8988T (cell line): Measurements from ENCODE around the gene SLC25A44.

Experiments used
- DNase-seq: peaks from one replicate; pipeline ENCODE4 v3.0.0; 2011

Gene SLC25A44

DNA sequence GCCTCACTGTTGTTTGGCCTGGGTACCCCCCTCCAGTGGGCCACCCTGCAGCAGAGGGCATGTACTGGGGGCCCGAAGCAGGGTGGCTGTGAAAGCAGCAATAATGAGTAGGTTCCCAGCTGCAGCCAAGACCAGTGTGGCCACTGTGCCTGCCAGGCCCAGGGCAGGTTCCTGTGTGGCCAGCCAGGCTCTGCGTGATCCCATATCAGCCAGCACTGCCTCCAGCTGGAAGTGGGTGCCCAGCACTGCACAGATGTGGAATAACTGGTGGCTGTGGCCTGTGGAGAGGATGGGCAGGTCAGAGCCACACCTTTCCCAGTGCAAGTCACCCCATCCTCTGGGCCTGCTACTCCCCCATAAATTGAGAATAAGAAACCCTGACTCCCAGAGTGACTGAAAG, 50.2 kb downstream of the SLC25A44 start:
- no peak for DNase-seq

DNA sequence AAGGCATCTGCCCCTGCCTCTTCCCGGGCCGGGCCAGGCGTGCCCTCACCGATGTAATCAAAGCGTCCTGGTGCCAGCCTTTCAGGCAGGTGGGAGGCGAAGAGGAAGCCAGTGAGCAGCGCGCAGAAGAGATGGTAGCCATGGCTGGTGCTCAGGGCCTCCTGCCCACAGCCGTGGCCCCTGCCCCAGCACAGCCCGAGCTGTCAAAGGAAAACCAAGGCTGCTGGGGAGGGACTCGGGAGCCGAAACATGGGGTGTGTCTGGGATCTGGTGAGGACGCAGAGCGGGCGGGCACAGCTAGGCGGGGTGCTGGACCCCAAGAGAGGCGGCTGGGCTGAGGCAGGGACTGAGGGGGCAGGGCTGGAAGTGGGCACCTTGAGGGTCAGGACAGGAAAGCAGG, 50.8 kb downstream of the SLC25A44 start:
- no peak for DNase-seq

DNA sequence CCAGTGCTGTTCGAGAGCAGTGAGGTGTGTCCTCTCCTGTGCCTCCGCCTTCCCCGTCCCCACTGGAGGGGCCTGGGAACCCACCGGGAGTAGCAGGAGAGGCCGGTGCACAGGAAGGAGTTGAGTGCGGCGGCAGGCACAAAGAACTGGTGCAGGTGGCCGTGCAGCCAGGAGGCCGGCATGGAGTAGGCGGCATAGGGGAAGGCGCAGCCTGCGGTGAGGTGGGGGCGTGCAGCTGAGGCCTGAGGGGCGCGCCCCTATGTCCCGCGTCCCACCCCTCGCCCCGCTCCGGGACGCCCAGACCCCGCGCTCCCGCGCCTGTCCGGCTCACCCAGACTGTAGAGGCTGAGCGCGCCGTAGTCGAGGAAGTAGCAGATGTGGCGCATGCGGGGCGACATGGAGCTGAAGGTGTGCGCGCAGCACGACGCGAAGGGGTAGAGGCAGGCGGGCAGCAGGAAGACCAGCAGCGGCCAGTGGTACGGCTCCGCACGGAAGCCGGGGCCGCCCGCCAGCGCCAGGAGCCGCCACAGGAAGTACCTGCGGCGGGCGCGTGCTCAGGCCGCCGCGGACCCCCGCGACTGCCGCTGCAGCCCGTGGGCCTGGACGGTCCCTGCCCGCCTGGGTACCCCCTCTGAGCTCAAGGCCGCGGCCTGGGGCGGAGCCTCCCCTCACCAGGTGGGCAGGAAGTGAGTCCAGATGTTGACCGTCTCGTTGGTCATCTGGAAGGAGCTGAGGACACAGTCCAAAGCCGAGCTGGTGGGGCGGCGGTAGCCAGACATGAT, 51.7 kb downstream of the SLC25A44 start:
- DNase-seq = no peak

DNA sequence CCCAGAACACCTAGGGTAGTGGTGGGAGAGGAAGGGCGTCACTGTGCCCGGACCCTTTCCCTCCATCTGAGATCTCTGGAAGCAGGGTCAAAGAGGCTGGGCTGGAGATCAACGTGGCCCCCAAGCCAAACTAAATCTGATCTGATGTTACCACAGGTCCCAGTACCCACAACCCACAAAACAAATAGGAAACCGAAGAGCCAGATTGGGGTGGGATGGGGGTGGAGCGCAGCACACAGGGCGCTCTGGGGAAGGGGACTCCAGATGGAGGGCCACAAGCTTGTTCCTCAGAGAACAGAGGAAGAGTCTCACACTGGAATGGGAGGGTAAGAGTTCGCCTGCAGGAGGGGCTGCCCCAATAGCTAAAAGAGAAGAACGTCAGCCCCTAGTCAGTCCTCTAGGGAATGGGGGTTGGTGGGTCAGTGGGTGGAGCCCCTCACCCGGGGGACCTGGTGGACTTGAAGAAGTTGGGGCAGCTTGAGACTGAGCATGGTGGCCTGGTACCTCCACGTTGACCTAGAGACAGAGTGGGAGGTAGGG, 52.4 kb downstream of the SLC25A44 start:
- DNase-seq = no peak

DNA sequence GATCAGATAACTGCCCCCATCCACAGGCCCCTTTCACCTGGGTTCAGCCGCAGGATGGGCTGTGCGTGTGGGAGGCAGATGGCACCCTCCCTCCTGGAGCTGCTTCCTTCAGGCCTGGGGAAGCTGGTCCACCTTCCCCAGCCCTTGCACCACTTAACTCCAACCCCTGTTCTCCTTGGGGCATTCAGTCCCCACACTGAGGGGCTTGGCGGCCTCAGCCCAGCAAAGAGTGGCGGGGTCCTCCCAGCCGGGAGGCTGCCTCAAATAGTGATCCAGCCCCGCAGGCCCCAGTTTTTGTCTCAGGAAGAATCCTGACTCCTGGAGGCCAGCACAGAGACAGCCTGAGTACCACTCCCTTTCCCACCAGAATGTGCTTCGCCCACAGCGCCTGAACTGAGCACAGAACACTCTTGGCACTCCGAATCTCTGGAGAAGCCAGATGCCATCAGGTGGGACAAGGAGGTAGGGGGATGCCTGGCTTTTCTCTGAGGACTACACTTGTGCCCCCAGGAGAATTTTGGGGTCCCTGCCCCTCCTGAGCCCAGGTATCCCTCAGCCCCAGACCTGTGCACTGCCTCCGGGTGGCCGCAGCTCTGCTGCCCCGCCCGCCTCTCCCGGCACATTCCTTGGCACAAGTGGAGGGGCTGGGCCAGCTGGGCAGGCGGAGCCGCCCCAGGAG, 53.0 kb downstream of the SLC25A44 start:
- peak; percentile 73 for DNase-seq

DNA sequence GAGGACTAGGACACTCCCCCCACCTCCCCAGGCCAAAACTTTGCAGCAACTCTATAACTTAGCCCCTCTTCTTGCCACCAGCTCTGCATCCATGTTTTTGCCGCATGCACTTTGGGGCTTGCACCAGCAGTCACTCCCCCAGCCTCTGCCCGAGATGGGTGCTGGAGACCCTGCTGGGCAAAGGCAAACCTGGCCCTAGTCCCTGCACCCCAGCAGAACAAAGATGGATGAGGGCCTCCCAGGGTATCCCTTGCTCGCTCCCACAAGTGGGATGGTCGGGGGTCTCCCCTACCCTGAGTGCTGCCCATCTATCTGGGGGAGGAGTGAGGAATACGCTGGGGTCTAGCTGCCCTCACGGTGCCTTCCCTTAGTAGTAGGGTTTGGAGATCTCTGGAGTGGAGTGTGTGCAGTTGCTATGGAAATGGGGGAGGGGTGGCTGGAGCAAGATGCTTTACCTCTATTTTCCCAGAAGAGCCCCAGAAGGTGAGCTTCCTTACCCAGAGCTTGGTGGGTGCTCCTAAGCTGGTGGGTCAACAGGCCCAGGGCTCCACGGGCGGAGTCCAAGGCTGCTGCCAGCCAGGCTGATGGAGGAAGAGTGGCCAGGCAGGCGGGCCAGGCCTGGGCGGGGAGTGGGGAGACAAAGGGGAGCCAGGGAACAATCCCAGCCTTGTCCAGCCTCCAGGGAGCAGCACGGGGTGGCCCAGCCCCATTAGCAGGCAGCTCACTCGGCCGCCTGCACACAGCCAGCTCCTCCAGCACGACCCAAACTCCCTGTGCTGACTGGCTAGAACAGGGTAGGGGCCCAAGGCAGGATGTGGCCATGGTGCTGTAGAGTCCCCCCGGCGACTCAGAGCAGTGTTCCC, 53.8 kb downstream of the SLC25A44 start, which contains the start of gene PAQR6:
TSS of gene PAQR6 (minus strand) at position 597 of the 863 bp plus-strand sequence. CDS start 1,325 bp downstream, outside the sequence.
- DNase-seq = no peak

DNA sequence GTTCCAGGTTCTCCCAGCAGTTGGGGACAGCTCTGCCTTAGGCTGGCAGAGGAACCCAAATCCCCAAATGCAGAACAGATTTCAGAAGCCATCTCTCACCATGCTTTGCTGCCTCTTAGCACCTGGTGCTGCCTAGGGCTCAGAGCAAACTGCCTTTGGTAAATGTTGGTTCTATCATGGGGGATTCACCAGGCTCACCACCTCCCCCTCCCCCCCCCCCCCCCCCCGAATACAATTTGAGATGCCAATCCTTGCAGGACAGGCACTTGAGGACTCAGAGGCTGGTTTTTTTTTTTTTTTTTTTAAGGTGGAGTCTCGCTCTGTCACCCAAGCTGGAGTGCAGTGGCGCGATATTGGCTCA, 54.4 kb downstream of the SLC25A44 start:
- DNase-seq = no peak

DNA sequence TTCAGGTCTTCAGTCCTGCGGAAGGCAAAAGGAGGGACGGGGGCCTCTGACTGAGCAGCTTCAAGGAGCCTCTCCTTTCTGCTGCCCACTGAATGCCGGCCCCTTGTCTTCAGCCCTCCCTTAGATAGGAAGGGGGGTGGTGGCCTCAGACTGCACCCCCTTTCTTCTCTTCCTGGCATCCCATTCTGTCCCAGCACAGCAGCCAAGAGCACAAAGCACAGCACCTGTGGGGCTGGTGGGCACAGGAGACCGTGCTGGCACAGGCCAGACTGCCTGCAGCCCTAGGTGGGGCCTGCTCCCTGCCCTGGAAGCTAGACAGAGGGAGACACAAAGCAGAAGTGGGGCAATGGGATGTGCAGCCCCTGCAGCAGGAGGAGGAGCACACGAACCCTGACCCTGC, 55.7 kb downstream of the SLC25A44 start:
- no peak for DNase-seq

DNA sequence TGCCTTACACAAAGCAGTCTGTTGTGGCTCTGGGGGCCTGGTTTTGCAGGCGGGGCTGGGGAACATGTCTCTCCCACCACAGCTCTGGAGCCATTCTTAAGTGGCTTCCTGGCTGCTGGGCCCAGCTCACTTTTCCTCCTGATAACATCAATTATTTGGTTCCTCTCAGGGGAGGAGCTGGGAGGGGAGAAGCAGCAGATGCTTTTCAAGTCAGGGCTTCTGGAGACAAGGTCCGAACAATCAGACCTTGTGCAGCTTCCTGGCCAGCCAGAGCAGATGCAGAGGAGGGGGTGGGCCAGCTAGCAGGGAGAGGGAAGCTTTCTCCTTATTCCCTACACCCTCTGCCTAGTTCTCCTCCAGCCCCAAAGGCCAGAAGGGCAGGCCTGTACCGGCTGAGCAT, 57.6 kb downstream of the SLC25A44 start:
- no peak for DNase-seq

DNA sequence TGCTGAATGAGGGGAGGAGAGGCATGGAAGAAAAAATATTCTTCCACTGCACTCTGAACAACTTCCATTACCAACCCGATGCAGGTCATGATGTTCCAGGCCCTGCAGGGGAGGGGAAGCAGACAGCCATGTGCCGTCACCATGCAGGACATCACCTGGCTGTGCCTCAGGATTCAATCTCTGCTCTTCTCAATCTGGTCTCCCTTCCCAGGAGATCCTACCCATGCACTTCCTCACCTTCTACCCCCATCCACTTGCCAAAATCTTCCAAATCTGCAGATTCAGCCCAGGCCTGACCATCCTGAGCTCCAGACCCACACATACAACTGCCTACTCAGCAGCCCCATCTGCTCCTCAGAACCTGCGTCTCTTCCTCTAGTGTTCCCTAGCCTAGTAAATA, 59.7 kb downstream of the SLC25A44 start:
- DNase-seq = no peak

DNA sequence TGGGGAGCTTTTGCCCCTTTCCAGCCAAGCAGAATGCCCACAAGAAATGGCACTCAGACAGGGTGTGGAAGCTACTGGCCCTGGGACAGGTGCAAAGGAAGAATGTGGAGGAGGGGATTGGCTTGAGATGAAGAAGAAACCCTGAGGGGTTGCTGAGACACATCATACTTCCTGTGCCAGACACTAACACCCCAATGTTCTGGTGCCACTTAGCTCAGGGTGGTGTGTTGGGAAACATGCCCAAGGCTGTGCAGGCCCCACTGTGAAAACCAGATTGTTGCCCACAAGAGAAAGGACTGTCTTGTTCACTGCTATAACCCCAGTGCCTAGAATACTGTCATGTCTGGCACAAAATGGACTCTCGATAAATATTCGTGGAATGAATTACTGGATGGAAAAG, 63.8 kb downstream of the SLC25A44 start:
- no peak for DNase-seq

DNA sequence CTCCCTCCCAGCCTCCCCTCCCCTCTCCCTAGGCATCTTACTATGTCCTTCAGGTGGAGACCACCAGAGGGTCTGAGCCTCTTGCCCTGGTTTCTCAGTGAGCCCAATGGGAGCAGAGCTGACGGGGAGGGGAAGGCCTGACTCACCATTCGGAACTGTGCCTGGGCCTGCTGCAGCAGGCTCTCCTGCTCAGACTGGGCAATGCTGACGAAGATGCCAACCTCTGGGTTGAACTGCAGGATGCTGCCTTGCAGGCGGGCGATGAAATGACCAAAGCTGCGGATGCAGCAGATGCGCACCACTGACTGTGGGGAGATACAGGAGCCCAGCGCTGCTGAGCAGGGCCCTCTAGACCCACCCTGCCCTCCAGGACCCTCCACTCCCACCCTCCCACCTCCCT, 65.0 kb downstream of the SLC25A44 start:
- DNase-seq = no peak

DNA sequence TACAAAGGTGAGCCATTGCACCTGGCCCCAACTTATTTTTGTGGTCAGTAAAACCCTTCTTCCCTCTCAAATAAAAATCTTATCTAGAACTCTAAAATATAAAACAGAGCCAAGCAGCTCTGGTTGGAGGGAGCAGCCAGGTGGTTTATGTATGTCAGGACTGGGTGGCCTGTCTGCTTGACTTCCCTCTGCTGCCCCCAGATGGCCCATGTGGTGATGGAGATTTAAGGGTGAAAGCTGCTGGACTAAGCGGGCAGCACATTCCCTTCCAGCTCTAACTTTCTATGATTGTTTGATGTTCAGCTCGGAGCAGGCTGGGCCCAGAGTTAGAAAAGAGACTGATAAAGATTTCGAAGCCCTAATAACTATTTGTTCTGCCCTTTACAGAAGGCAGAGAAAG, 65.9 kb downstream of the SLC25A44 start:
- no peak for DNase-seq

DNA sequence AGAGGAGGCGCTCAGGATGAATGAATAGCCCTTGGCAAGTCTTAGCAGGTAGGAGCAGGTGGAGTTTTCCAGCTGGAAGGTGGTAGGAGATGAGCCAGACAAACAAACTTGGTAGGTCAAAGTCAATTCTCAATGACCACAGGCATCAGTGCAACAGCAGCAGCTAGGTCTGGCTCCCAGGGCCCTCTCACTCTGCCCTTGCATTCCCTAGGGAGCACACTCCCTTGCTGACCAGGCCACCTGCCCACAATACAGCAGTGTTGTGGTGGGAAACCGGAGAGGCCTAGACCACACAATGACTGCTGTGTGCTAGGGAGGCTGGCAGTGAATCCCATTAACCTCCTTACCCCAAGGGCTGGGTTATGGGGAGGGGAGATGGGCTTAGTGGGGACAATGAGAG, 67.0 kb downstream of the SLC25A44 start:
- DNase-seq = no peak
